RWPE1 (cell line): ENCODE results near the gene DDX3X.
A peak's percentile ranks its signal among the peaks of the same experiment; 100 is the strongest.
"Not testable (repeated sequence)": the region's sequence is repeated elsewhere in the genome, so short reads cannot be mapped to it uniquely, and the experiment has no call there.

Experiments
- CTCF ChIA-PET: fragments of 350-600 bp; sonication (Branson Sonifier 250); formaldehyde crosslinking; extraction: SDS; loops from one replicate; lab custom pipeline; 2021; lab: Yijun Ruan, JAX
- POLR2A ChIA-PET: fragments of 400-600 bp; formaldehyde crosslinking; extraction: SDS; loops from one replicate; lab custom pipeline; 2020; ENCODE audit warnings: antibody characterized with exemption; ENCODE audit not compliant: low non-redundant PET; lab: Yijun Ruan, JAX
- DNase-seq: peaks from one replicate; pipeline ENCODE4 v3.0.0; 2012; ENCODE audit warnings: low spot score
- H3K27ac ChIP-seq: fragments of 450-650 bp; 2 replicates; pipeline ENCODE4 v1.5.1; 2017
- TF ChIP-seq, protein P1 (sequence below): fragments of 450-650 bp; conservative IDR thresholded peaks from 2 replicates; pipeline ENCODE4 v1.5.1; 2017; ENCODE audit warnings: low read depth, mild to moderate bottlenecking

Gene DDX3X

DNA sequence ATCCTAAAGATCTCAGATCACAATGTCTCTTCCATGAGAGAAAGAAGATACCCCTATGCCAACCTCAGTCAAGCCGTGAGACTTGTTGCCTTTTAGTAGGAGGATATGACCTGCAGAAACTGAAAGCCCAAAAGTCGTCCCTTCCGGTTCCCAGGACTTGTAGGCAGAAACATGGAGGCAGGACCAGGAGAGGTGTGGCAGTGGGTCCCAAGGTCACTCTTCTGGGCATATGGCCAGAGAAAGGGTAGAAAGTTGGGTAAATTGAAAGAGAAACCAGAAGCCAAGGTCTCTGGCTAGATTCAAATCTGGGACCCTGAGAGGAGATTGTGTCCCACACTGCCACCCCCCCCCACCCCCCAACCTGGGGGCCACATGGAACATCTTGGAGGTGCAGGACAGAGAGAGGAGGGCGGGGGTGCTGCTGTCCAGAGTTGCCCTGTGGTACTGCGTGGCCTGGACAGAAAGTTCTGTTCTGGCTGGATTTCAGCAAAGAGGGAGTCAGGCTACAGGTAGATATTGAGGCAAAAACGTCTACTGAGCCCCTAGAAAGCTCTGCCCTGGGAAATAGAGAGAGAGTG lies 55.4 kb downstream of the DDX3X start:
- TF ChIP-seq, protein P1, sequence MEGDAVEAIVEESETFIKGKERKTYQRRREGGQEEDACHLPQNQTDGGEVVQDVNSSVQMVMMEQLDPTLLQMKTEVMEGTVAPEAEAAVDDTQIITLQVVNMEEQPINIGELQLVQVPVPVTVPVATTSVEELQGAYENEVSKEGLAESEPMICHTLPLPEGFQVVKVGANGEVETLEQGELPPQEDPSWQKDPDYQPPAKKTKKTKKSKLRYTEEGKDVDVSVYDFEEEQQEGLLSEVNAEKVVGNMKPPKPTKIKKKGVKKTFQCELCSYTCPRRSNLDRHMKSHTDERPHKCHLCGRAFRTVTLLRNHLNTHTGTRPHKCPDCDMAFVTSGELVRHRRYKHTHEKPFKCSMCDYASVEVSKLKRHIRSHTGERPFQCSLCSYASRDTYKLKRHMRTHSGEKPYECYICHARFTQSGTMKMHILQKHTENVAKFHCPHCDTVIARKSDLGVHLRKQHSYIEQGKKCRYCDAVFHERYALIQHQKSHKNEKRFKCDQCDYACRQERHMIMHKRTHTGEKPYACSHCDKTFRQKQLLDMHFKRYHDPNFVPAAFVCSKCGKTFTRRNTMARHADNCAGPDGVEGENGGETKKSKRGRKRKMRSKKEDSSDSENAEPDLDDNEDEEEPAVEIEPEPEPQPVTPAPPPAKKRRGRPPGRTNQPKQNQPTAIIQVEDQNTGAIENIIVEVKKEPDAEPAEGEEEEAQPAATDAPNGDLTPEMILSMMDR: no peak
- CTCF ChIA-PET: no interaction called here
- POLR2A ChIA-PET: no interaction called here
- no peak for DNase-seq
- no peak overlapping the region for H3K27ac ChIP-seq

DNA sequence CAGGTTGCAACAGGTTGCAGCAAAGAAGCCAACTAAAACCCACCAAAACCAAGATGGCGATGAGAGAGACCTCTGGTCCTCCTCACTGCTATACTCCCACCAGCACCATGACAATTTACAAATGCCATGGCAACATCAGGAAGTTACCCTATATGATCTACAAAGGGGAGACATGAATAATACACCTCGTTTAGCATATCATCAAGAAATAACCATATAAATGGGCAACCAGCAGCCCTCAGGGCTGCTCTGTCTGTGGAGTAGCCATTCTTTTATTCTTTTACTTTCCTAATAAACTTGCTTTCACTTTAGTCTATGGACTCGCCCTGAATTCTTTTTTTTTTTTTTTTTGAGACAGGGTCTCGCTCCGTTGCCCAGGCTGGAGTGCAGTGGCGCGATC lies 56.6 kb downstream of the DDX3X start:
- CTCF ChIA-PET: interaction anchor here (0.6 kb wide), 1 partner anchor 140 kb away, joined by 3 read pairs; no protein-coding TSS in a partner anchor
- POLR2A ChIA-PET, DNase-seq: not testable (repeated sequence)
- peak overlapping the region; percentile 89 for H3K27ac ChIP-seq

DNA sequence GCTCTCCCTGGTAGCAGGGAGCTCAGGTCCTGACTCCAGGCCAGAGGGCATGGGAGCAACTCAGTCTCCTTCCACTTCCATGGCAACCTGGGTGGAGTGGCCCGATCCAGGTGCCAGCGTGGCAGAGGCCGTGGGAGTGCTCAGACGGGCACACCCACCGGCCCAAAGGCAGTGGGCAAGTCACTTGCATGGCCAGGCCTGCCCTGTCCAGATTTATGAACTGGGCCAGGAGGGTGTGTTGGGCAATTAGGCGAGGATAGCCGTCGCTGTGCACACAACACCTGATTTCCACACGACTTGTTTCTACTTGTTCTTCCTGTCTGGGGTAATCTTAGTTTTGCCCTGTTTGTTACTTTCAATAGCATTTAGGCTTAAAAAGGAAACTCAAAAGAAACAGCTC lies 57.6 kb downstream of the DDX3X start:
- TF ChIP-seq, protein P1: no peak
- CTCF ChIA-PET: interaction anchor here (0.6 kb wide), 1 partner anchor 8 kb away, joined by 3 read pairs; no protein-coding TSS in a partner anchor
- POLR2A ChIA-PET: interaction anchor here (0.6 kb wide), 1 partner anchor 127 kb away, joined by 5 read pairs; no protein-coding TSS in a partner anchor
- peak overlapping the region; percentile 89 for H3K27ac ChIP-seq
- peak; percentile 55 for DNase-seq

DNA sequence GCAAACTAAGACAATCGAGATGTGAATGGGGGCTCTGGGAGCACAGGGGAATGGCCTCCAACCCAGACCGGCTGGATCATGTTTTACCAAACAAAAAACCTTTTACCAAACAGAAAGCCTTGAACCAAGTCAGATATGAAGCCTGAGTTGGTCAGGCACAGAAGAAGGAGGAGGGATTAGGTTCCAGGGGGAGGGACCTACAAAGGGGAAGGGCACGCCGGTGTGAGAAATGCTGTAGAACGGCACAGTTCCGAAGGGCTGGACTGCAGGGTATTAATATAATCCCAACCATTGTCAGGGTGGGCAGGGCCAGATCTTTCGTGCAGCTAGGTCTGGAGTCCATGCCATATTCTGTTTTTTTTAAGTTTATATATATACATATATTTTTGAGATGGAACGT lies 60.3 kb downstream of the DDX3X start:
- TF ChIP-seq, protein P1: no peak
- H3K27ac ChIP-seq: no peak overlapping the region
- ChIA-PET CTCF (no interaction called here), POLR2A (no interaction called here)
- no peak for DNase-seq

DNA sequence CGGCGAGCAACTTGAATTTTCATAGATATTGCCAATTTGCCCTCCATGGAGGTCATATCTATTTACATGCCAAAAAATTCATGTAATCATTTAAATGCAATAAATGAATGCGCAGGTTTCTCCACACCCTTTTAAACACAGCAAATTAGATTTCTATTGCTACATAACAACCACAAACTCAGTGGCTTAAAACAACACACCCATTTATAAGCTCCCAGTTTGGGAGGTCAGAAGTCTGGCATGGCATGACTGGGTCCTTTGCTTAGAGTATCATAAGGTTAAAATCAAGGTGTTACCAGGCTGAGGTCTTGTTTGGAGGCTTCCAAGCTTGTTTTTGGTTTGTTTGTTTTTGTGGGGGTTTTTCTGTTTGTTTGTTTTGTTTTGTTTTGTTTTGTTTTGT lies 63.3 kb downstream of the DDX3X start:
- DNase-seq: no peak
- ChIA-PET POLR2A (no interaction called here), CTCF (no interaction called here)
- TF ChIP-seq, protein P1: no peak
- no peak overlapping the region for H3K27ac ChIP-seq

DNA sequence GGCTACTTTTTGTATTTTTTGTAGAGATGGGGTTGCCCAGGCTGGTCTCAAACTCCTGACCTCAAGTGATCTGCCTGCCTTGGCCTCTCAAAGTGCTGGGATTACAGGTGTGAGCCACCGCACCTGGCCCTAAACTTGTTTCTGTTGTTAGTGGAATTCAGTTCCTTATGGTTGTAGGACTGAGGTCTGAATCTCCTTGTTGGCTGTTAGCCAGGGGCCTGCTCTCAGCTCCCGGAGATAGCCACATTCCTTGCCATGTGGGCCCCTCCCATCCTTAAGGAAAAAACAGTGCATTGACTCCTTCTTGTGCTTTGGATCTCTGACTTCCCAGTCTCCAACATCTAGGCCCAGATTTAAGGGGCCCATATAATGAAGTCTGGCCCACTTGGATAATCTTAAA lies 63.8 kb downstream of the DDX3X start:
- TF ChIP-seq, protein P1: no peak
- H3K27ac ChIP-seq: no peak overlapping the region
- DNase-seq: no peak
- CTCF ChIA-PET: no interaction called here
- POLR2A ChIA-PET: no interaction called here

DNA sequence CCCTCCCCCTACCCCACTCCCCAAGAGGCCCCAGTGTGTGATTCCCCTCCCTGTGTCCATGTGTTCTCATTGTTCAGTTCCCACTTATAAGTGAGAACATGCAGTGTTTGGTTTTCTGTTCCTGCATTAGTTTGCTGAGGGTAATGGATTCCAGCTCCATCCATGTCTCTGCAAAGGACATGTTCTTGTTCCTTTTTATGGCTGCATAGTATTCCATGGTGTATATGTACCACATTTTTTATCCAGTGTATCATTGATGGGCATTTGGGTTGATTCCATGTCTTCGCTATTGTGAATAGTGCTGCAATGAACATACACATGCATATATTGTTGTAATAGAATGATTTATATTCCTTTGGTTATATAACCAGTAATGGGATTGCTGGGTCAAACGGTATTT lies 68.6 kb downstream of the DDX3X start:
- DNase-seq, H3K27ac ChIP-seq, CTCF ChIA-PET, POLR2A ChIA-PET: not testable (repeated sequence)
